K562 (cell line): ENCODE results near the gene MFSD6. TPM values are rescaled to one million over a fixed set of nuclear protein-coding genes. Genes with fewer than 3 reads are reported as not detected.

Source experiments
- ATAC-seq: fragments of 200-7000 bp; cut with Tn5 transposase; 3 replicates; pipeline ENCODE4 v1.9.1; 2020; ENCODE audit warnings: moderate library complexity
- BruUV-seq: library from RNA; stranded (reverse); fragments of 400-500 nt; replicated peaks from 2 replicates; lab custom pipeline; 2021; lab: Mats Ljungman, UMichigan
- CTCF ChIA-PET: fragments of 300-600 bp; formaldehyde crosslinking; extraction: SDS; loops from one replicate; lab custom pipeline; 2021; ENCODE audit warnings: low intra/inter-chr PET ratio; lab: Yijun Ruan, JAX
- POLR2A ChIA-PET: fragments of 300-600, 350-650 bp; sonication (Branson Sonifier 250); formaldehyde crosslinking; extraction: SDS; loops from one replicate; lab custom pipeline; 2021; ENCODE audit warnings: antibody characterized with exemption, inconsistent platforms; lab: Yijun Ruan, JAX
- DNase-seq, 4 experiments: peaks; one replicate each; pipeline versions ENCODE4 v3.0.0 to v3.0.0-alpha.2; 2011 to 2018; ENCODE audit warnings: low spot score in 3 of 4, mixed read lengths in 3 of 4; ENCODE audit errors: extremely low read depth in 1 of 4
- FAIRE-seq: peaks from 2 replicates; lab custom pipeline; 2011; peaks lifted over from hg19 to GRCh38; lab: Jason Lieb, UNC
- H2AFZ ChIP-seq: 2 replicates; pipeline ENCODE4 v1.6.0; 2011; ENCODE audit warnings: low read depth, low read length, control low read depth, inconsistent platforms
- H3K27ac ChIP-seq: fragments of 200-600 bp; 3 replicates; pipeline ENCODE4 v1.8.0; 2011; ENCODE audit warnings: low read depth, mild to moderate bottlenecking, control low read depth, inconsistent platforms, low read length, moderate library complexity, mixed read lengths; ENCODE audit errors: extremely low read depth
- H3K27me3 ChIP-seq, 2 experiments: fragments of 300-600 bp in 1 of 2; 2 replicates in 1 of 2; 3 replicates in 1 of 2; pipeline versions ENCODE4 v1.6.0 to v1.8.0; 2011; ENCODE audit warnings: inconsistent platforms in 2 of 2, low read length in 2 of 2, mild to moderate bottlenecking in 1 of 2, mixed read lengths in 1 of 2, moderate library complexity in 1 of 2; ENCODE audit not compliant: control insufficient read depth in 2 of 2, insufficient read depth in 2 of 2
- H3K36me3 ChIP-seq: fragments of 300-600 bp; 3 replicates; pipeline ENCODE4 v1.8.0; 2011; ENCODE audit warnings: mild to moderate bottlenecking, low read length, inconsistent platforms; ENCODE audit not compliant: control insufficient read depth, insufficient read depth
- H3K4me1 ChIP-seq, 2 experiments: fragments of 200-600 bp in 1 of 2; replicated peaks in 1 of 2; 2 replicates in 1 of 2; 3 replicates in 1 of 2; pipeline versions ENCODE4 v1.5.1 to v1.8.0; 2011; ENCODE audit warnings: inconsistent platforms in 2 of 2, low read length in 2 of 2, mild to moderate bottlenecking in 1 of 2, mixed read lengths in 1 of 2, moderate library complexity in 1 of 2; ENCODE audit not compliant: control insufficient read depth in 2 of 2, insufficient read depth in 2 of 2
- H3K4me2 ChIP-seq: 2 replicates; pipeline ENCODE4 v1.6.1; 2011; ENCODE audit warnings: low read length, control low read depth, inconsistent platforms, mixed read lengths; ENCODE audit not compliant: insufficient read depth
- H3K4me3 ChIP-seq: fragments of 200-600 bp; sonication (generic), shearing (Covaris generic); 2 replicates; pipeline ENCODE4 v1.5.1; 2016; ENCODE audit warnings: control low read depth, inconsistent platforms
- H3K79me2 ChIP-seq: fragments of 200-600 bp; 3 replicates; pipeline ENCODE4 v1.8.0; 2011; ENCODE audit warnings: low read length, inconsistent platforms; ENCODE audit not compliant: control insufficient read depth, insufficient read depth
- H3K9ac ChIP-seq, 2 experiments: 2 replicates each; pipeline versions ENCODE4 v1.6.0 to v1.6.1; 2011; ENCODE audit warnings: low read depth in 2 of 2, low read length in 2 of 2, control low read depth in 1 of 2, inconsistent platforms in 1 of 2, mild to moderate bottlenecking in 1 of 2, mixed read lengths in 1 of 2; ENCODE audit not compliant: insufficient read depth in 1 of 2
- H3K9me1 ChIP-seq: one replicate; pipeline ENCODE4 v1.6.0; 2011; ENCODE audit warnings: inconsistent platforms, mild to moderate bottlenecking, low read length, moderate library complexity; ENCODE audit not compliant: control insufficient read depth, insufficient read depth
- H3K9me3 ChIP-seq: replicated peaks from 2 replicates; pipeline ENCODE4 v1.5.1; 2011; ENCODE audit warnings: low read depth, low read length, inconsistent platforms; ENCODE audit not compliant: control insufficient read depth, insufficient read depth
- H4K20me1 ChIP-seq: replicated peaks from 2 replicates; pipeline ENCODE4 v1.6.1; 2011; ENCODE audit warnings: low read length, inconsistent platforms, mixed read lengths; ENCODE audit not compliant: control insufficient read depth, insufficient read depth
- ARID2 ChIP-seq: fragments of 450-650 bp; IDR thresholded peaks from 2 replicates; pipeline ENCODE4 v1.6.1; 2017; ENCODE audit warnings: antibody characterized with exemption, mild to moderate bottlenecking
- GATA2 ChIP-seq: sonication (generic); formaldehyde crosslinking; IDR thresholded peaks from 2 replicates; pipeline ENCODE4 v1.4.0; 2020; ENCODE audit warnings: mild to moderate bottlenecking, missing genetic modification reagents
- GTF3C2 ChIP-seq: IDR thresholded peaks from 3 replicates; pipeline ENCODE4 v1.6.1; 2011; ENCODE audit warnings: borderline replicate concordance, mild to moderate bottlenecking, moderate library complexity; ENCODE audit not compliant: insufficient read length; ENCODE audit errors: extremely low read depth
- HCFC1 ChIP-seq: IDR thresholded peaks from 2 replicates; pipeline ENCODE4 v1.6.1; 2012; ENCODE audit warnings: low read depth, low read length, improper control_type of control experiment
- MXI1 ChIP-seq: IDR thresholded peaks from 2 replicates; pipeline ENCODE4 v1.6.1; 2011; ENCODE audit warnings: low read depth, mild to moderate bottlenecking, improper control_type of control experiment, low read length
- PCBP1 ChIP-seq: fragments of 200-400 bp; formaldehyde crosslinking; IDR thresholded peaks from 2 replicates; pipeline ENCODE4 v1.6.1; 2018; ENCODE audit warnings: mild to moderate bottlenecking, low read depth, low read length; ENCODE audit not compliant: poor library complexity, severe bottlenecking
- PML ChIP-seq: IDR thresholded peaks from 2 replicates; pipeline ENCODE4 v1.6.1; 2012; ENCODE audit warnings: low read length, inconsistent platforms
- SRSF1 ChIP-seq: fragments of 200-400 bp; formaldehyde crosslinking; IDR thresholded peaks from 2 replicates; pipeline ENCODE4 v1.6.1; 2017; ENCODE audit warnings: mild to moderate bottlenecking, low read depth, low read length, moderate library complexity
- U2AF1 ChIP-seq: fragments of 200-400 bp; formaldehyde crosslinking; optimal IDR thresholded peaks from 2 replicates; pipeline ENCODE3; 2017; ENCODE audit warnings: mild to moderate bottlenecking, low read depth, low read length, moderate library complexity
- ZNF444 ChIP-seq: fragments of 250-450 bp; sonication (Bioruptor Pico); IDR thresholded peaks from 2 replicates; pipeline ENCODE4 v1.4.0; 2020; ENCODE audit warnings: mild to moderate bottlenecking, moderate library complexity
- ZNF644 ChIP-seq: fragments of 200-800 bp; sonication (Bioruptor generic); IDR thresholded peaks from 2 replicates; pipeline ENCODE4 v1.6.1; 2016; ENCODE audit warnings: low read depth, missing genetic modification characterization, missing compliant biosample characterization
- WGBS: fragments of 100-300 bp; shearing (Covaris generic); methylation state at CpG from one replicate; pipeline ENCODE4 v1.1.6; 2016; ENCODE audit warnings: low coverage, mixed read lengths; ENCODE audit not compliant: insufficient coverage; ENCODE audit errors: missing lambda C conversion rate; 5-methylcytosine and 5-hydroxymethylcytosine counted together
- in situ Hi-C: fragments of 300-500 bp; cut with MboI; formaldehyde crosslinking; loops from 4 replicates; pipeline ENCODE4 v1.15.0; 2018; ENCODE audit warnings: inconsistent platforms, mixed read lengths
- intact Hi-C: fragments of 100-400 bp; cut with micrococcal nuclease; formaldehyde crosslinking; loops from 2 replicates; pipeline ENCODE4 v1.14.2; 2022
- polyA plus RNA-seq, 8 experiments: library from polyadenylated mRNA; depleted of rRNA in 4 of 8; stranded (reverse) in 5 of 8; unstranded in 3 of 8; fragments of >200 nt; fragmentation: Nextera tagmentation in 2 of 8; fragmentation: Illumina TruSeq in 1 of 8; extraction: Ambion mirVana in 2 of 8; extraction: Trizol in 1 of 8; gene quantifications; 2 replicates each; pipeline versions ENCODE4 v1.2.1 to v1.2.3, GENCODE V29; 2011 to 2014; ENCODE audit warnings: inconsistent platforms in 1 of 8, missing spikeins in 1 of 8
- total RNA-seq, 7 experiments: library from RNA; depleted of rRNA in 6 of 7; stranded (reverse); fragments of >200 nt in 6 of 7; fragmentation: Illumina TruSeq in 2 of 7; extraction: Trizol in 2 of 7; gene quantifications; 2 replicates each; pipeline versions ENCODE4 v1.2.1 to v1.2.3, GENCODE V29; 2011 to 2021; ENCODE audit warnings: low replicate concordance in 1 of 7
- TF ChIP-seq, protein P1 (sequence below): sonication (generic); formaldehyde crosslinking; IDR thresholded peaks from 2 replicates; pipeline ENCODE4 v1.5.0; 2020; ENCODE audit warnings: missing genetic modification reagents

The MFSD6 gene
- total and polyA plus RNA-seq, 9 of the 15 experiments (the other 6 are each of a cell fraction or from before 2014, with no cell fraction given) = 1.1 to 7.9 (median 4.4) TPM

- Histone ChIP-seq H4K20me1 (no peaks in the 10 kb centered on the region), H3K4me1 (peaks cover 0 to 4% of the 10 kb centered on the region in 2 experiments; a peak in 3 of 5 replicates), H3K27me3 (no peaks in the 10 kb centered on the region), H2AFZ (no peak overlapping the region), H3K79me2 (no peaks in the 10 kb centered on the region), H3K27ac (no peak overlapping the region), H3K4me3 (no peak overlapping the region), H3K9ac (no peak overlapping the region), H3K36me3 (no peaks in the 10 kb centered on the region; the same call in 2 of the 3 replicates), H3K4me2 (no peak overlapping the region), H3K9me3 (no peaks in the 10 kb centered on the region), H3K9me1 (no peaks in the 10 kb centered on the region)
- in situ Hi-C loops (loop anchor here (10.0 kb wide), 1 partner anchor 418 kb away; no protein-coding TSS in a partner anchor), intact Hi-C loops (no loop called here)
- POLR2A ChIA-PET = interaction anchor here (1.1 kb wide), 1 partner anchor 62 kb away, joined by 3 read pairs; no protein-coding TSS in a partner anchor
- ATAC-seq (no peak; the same call in 2 of the 3 replicates), FAIRE-seq (no peak), DNase-seq (no peak)
- CTCF ChIA-PET = no interaction called here
- BruUV-seq = no TSS peak
- TF ChIP-seq GATA2 = no peak
- WGBS = 58% methylated on average over 2 of the region's 3 CpGs
These were observed 94.9 kb downstream of the MFSD6 start for GRCh38 chr2:190503088-190503487.

GRCh38 chr2:190504912-190505311 is 96.8 kb downstream of the MFSD6 start:
- no peak for FAIRE-seq
- intact Hi-C loops (loop anchor here (5.0 kb wide), 1 partner anchor 418 kb away; no protein-coding TSS in a partner anchor), in situ Hi-C loops (loop anchor here (10.0 kb wide), 1 partner anchor 420 kb away; no protein-coding TSS in a partner anchor)
- Histone ChIP-seq H4K20me1 (no peaks in the 10 kb centered on the region), H3K27ac (no peak overlapping the region), H3K79me2 (no peaks in the 10 kb centered on the region), H3K4me1 (peaks cover 0 to 3% of the 10 kb centered on the region in 2 experiments; a peak in 3 of 5 replicates), H3K9ac (no peak overlapping the region), H3K4me3 (no peak overlapping the region), H3K27me3 (no peaks in the 10 kb centered on the region), H3K9me3 (no peaks in the 10 kb centered on the region), H3K4me2 (no peak overlapping the region), H2AFZ (no peak overlapping the region), H3K9me1 (no peaks in the 10 kb centered on the region), H3K36me3 (no peaks in the 10 kb centered on the region; the same call in 2 of the 3 replicates)
- ChIA-PET CTCF (no interaction called here), POLR2A (interaction anchor here (1.2 kb wide), 1 partner anchor 27 kb away, joined by 3 read pairs; no protein-coding TSS in a partner anchor)
- DNase-seq = no peak
- BruUV-seq = no TSS peak
- no peak for ATAC-seq
- 70% methylated on average over 3 of the region's 3 CpGs for WGBS
- TF ChIP-seq ARID2 (no peak), PML (no peak), SRSF1 (no peak), PCBP1 (no peak), GTF3C2 (no peak), ZNF644 (no peak), MXI1 (no peak), HCFC1 (no peak), ZNF444 (CRISPR knock-in tag) (no peak), U2AF1 (no peak)
- TF ChIP-seq, protein P1, sequence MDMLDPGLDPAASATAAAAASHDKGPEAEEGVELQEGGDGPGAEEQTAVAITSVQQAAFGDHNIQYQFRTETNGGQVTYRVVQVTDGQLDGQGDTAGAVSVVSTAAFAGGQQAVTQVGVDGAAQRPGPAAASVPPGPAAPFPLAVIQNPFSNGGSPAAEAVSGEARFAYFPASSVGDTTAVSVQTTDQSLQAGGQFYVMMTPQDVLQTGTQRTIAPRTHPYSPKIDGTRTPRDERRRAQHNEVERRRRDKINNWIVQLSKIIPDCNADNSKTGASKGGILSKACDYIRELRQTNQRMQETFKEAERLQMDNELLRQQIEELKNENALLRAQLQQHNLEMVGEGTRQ = no peak
